HG02840 (cell line): ENCODE results near the gene ZNF845.
A peak's percentile ranks its signal among the peaks of the same experiment; 100 is the strongest.
"Not testable (repeated sequence)": the region's sequence is repeated elsewhere in the genome, so short reads cannot be mapped to it uniquely, and the experiment has no call there.

Source experiments
- ATAC-seq: cut with Tn5 transposase; IDR thresholded peaks from one replicate; pipeline ENCODE4 v1.9.1; 2021; ENCODE audit warnings: mild to moderate bottlenecking, moderate library complexity, moderate number of reproducible peaks; ENCODE audit not compliant: unreplicated experiment, low FRiP score

Gene ZNF845

DNA sequence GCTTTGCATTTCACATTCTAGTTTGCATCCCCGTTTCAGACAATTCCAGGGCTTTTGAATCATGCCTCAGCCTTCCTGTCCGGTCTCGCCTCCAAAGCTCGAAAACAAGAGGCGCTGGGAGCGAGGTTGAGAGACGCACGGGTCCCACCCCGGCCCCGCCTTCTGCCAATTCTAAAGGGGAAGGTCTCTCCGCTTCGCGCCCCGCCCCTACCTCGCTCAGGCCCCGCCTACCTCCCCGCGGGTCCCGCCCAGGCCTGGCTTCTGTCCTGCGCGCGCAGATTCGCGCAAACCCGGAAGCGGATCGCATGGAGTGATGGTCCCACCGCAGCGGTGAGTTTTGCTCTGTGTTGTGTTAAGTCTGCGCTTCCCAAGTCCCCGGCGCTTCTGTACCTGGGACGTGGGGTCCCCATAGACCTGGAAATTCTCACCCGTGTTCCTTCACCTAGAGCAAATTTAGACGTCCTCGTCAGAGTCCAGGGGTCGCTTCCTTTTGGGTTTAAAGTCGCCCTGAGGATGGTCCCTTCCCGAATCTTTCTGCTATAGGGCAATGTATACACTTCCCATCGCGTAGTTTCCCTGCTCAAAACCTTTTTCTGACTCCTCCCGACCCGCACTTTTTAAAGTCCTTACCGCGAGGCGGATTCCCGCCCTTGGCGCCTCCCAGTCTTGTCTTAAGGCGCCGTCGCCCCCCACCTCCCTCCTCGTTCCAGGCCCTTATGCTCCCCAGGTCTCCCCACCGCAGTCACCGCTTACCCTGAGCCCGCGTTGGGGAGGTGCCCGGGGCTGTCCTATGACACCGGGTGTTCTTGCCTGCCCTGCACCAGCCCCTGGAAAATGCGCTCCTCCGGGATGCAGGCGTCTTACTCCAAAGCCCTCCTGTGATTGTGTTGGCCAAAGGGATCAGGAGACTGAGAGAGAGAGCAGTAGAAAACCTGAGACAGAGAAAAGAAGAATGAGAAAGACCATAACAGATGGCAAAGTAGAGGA is at the start of gene ZNF845:
TSS of gene ZNF845 (plus strand) at position 287 of the 987 bp plus-strand sequence. CDS start 7,559 bp downstream, outside the sequence.
- ATAC-seq, result peak; percentile 97

DNA sequence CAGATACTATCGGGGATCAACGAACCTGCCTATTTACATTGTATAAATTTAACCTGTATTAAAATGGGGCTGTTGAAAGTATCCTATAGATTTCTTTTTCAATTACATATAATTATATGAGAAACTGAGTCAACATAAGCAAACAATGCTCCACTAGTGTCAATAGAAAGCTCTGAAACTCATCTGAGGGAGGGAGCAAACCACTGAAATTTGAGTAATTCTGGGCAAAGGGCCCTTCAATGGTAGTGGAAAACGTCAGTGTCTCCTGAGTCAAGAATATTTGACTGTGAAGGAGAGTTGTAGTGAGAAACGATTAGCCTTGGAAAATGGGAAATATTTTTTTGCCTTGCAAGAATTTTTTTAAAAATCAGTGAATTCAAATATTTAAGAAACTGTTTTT is 48.5 kb upstream of the ZNF845 start:
- no peak for ATAC-seq

DNA sequence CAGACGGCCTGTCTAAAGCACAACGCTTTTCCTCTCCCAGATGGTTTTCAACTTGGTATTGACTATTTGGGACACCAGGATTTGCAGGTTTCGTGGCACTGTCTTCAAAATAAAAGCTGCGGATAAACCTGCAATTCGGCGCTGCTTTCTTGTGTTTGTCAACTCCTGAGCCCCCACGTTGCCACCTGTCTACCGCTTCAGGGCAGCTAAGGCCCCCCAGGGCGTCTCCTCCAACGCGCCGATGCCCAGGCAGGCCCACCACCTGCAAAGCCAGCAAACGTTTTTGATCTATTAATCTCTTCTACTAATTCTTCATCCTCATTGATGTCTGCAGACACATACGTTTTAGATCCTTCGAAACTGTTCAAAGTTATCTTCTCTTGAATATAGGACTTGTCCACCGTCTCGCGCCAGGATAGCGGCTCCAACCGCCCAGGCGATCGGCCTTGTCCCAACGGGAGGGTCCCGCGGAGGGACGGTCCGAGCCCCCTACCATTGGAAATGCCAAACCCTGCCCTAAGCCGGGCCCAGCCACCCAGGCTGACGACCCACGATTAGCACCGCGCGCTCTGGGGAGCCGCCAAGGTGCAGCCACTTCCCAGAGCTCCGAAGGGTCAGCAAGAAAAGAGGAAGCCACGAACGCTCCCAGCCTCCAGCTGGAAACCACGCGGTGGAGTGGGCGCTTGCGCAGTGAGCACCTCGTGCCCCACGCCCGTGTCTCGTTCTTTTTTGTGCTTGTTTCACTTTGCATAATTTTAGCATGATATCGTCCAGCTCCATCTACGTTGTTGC is 42.6 kb upstream of the ZNF845 start:
- ATAC-seq, result no peak

DNA sequence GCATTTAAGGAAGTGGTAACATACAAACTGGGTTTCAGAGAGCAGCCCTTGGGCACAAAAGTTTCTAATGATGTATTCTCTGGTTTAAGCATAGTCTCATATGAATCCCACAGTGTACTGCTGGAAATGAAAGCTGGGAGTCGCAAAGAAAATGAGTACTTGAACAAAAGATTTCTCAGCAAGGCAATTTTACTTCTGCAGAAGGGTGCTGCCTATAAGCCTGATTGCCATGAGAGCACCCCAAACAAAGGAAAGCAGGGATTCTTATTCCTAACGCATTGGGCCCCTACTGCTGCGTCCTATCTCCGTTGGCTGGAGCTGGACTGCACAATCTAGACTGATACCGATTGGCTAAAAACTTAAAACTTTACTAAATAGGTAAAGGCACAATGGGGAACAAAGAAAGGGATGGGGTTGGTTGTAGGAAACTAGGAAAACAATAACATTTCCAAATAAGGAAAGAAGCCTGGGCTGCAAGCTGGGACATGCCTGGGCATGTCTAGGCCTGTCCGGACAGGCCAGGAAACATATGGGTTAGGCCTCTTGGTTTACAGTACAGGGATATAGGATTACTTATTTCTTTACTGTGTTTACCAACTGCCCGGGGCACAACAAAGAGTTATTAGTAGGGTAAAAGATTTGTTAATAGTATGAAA is 38.6 kb upstream of the ZNF845 start:
- ATAC-seq, result no peak

DNA sequence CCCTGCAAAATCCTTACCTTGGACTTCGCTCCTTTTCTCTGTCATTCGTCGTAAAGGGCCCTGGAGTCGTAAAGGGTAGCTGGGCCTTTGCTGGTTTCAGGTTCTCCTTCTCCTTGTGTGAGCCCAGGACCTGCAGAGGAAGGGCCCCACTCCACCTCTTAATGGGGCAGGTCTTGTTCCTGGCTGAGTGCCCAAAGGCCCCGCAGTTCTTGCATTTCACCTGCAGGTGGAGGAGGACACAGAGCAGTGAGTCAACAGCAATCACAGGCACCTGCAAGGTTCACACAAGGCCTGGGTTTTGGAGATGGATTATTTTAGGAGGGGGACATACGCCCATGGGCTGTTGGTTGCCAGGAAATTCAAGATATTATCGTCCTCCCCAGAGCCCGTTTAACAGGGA is 32.2 kb upstream of the ZNF845 start:
- ATAC-seq, result not testable (repeated sequence)

DNA sequence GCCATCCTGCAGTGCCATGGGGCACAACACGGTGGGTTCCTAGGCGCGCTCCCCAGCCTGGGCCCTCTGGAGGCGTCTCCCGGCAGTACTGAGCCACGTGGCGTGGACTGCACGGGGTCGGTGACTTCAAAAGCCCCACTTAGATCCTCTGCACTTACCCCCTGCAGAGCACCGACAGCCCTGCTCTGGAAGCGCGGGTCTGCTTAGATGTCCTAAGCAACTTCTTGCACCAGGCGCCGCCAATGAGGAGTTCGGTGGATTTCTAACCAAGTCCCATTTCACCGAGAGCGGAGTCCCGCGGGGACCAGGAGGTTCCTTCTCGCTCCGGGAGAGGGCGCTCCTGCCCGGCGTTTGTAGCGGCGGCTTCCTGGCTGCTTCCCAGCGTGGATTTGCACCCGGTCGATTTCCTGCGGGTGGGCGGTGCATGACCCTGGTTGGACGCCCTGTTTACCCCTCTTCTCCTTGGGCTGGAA is 25.2 kb upstream of the ZNF845 start:
- no peak for ATAC-seq

DNA sequence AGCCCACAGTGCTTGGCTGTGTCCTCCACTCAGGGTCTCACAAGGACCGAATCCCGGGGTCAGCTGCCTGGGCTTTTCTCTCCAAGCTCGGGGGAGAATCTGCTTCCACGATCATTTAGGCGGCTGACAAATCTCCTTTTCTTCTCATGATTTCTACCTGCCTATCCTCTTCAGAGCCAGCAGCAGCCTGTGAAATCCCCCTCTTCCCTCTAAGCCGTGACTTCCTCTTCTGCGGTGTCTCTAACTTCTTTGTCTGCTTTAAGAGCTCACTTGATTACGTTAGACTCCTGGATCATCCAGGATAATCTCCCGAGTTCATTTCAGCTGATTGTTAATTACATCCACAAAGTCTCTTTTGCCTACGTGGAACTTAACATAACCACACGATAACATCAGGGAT is 22.5 kb upstream of the ZNF845 start:
- ATAC-seq, result no peak

DNA sequence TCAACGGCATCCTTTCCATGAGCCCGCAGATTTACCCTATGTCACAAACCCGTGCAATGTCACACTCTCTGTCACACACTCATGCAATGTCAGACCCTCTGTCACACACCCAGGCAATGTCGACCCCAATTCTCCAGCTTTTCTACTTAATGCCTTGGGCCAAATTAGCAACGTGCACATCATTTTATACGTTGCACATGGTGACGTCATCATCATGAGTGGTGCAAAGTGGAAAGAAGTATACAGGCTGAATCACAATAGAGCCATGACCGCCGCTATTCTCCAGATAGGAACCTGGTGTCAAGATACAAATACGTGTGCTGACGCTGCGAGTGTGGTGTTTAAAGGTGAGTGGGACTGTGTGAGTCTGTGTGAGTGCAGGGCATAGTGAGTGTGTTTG is 21.7 kb upstream of the ZNF845 start:
- no peak for ATAC-seq

DNA sequence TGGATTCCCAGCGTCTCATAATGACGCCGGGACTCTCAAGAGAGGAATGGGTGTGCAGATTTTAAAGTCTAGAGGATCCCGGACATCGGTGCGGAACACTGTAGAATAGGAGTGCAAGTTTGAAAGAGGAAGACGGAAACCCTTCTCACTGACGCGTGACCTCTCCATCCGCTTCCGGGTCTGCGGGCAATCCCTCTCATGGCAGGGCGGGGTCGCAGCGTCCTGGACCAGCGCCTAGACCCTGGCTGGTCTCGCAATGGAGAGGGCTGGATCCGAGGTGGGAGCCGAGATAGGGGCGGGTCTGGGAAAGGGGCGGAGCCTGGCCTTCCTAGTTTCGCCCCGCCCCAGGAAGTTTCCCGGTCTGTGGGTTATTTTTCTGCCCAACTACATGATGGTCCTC is 4.6 kb upstream of the ZNF845 start:
- no peak for ATAC-seq

DNA sequence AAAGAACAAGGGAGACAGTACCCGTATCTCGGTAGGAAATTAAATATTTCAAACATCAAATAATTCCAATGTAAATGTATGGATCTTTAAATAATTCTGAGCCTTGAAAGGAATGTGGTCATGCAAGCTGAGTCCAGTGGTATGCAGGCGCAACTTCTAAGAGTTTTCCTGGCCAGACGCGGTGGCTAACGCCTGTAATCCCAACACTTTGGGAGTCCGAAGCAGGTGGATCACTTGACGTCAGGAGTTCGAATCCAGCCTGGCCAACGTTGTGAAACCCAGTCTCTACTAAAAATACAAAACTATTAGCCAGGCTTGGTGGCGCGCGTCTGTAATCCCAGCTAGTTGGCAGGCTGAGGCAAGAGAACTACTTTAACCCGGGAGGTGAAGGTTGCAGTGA is 1.1 kb upstream of the ZNF845 start:
- ATAC-seq, result no peak

DNA sequence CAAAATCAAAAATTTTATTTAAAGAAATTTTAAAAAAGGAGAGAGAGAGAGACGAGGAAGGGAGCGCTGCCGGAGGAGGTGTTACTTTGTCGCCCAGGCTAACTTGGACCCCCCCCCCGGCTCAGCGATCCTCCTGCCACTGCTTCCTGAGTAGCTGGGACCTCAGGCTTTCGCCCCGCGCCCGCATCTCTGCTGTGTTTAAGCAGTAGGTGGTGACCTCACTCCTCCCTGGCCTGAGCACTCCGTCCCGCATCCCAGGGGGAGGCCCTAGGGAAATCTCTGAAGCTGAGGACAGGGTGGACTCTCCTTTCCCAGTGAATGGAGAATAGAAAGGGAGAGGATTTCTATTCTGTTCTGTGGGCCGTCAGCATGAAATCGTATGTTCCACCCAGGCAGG is 485 bp upstream of the ZNF845 start:
- ATAC-seq, result no peak

DNA sequence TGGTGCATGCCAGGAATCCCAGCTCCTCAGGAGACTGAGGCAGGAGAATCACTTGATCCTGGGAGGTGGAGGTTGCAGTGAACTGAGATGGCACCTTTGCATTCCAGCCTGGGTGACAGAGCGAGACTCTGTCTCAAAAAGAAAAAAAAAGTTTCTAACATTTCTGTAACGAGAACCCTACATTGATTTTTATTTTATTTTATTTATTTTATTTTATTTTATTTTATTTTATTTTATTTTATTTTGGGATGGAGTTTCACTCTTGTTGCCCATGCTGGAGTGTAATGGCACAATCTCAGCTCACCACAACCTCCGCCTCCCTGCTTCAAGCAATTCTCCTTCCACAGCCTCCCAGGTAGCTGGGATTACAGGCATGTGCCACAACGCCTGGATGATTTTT is 10.9 kb downstream of the ZNF845 start:
- ATAC-seq, result not testable (repeated sequence)

DNA sequence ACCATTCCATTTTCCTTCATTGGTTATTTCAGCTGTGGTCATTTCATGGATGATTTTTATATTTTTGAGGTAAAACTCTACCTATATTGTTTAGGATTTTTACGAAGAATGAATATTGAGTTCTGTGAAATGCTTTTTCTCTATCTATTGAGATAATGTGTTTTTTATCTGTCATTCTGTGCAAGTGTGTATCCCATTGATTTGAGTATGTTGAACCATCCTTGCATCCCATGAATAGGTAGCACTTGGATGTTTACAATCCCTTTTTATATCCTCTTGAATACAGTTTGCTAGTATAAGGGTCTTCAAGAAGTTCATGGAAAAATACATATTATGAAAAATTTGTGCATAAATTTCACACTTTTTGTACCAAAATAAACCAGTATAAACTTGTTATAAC is 22.2 kb downstream of the ZNF845 start:
- no peak for ATAC-seq

DNA sequence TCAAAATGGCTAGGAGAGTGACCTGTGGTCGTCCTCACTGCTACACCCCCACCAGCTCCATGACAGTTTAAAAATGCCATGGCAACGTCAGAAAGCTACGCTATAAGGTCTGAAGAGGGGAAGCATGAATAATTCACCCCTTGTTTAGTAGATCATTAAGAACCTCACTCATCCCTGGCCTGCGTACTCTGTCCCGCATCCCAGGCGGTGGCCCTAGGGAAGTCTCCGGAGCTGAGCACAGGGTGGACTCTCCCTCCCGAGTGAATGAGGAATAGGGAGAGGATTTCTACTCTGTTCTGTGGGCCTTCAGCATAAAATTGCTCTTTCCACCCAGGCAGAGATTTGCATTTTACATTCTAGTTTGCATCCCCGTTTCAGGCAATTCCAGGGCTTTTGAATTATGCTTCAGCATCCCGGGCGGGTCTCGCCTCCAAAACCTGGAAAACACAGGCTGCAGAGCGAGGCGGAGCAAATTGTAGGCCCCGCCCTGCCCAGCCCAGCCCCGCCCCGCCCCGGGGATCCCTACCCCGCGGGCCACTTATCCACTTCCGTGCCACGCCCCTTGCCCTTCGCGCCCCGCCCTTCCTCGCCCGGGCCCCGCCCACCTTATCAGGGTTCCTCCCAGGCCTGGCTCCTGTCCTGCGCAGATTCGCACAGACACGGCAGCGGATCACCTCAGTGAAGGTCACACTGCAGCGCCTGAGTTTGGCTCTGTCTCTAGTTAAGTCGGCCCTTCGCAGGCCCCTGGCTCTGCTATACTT is 24.5 kb downstream of the ZNF845 start:
- no peak for ATAC-seq

DNA sequence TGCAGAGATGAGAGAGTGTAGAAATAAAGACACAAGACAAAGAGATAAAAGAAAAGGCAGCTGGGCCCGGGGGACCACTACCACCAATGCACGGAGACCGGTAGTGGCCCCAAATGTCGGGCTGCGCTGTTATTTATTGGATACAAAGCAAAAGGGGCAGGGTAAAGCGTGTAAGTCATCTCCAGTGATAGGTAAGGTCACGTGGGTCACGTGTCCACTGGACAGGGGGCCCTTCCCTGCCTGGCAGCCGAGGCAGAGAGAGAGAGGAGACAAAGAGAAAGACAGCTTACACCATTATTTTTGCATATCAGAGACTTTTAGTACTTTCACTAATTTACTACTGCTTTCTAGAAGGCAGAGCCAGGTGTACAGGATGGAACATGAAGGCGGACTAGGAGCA is 26.5 kb downstream of the ZNF845 start:
- not testable (repeated sequence) for ATAC-seq

DNA sequence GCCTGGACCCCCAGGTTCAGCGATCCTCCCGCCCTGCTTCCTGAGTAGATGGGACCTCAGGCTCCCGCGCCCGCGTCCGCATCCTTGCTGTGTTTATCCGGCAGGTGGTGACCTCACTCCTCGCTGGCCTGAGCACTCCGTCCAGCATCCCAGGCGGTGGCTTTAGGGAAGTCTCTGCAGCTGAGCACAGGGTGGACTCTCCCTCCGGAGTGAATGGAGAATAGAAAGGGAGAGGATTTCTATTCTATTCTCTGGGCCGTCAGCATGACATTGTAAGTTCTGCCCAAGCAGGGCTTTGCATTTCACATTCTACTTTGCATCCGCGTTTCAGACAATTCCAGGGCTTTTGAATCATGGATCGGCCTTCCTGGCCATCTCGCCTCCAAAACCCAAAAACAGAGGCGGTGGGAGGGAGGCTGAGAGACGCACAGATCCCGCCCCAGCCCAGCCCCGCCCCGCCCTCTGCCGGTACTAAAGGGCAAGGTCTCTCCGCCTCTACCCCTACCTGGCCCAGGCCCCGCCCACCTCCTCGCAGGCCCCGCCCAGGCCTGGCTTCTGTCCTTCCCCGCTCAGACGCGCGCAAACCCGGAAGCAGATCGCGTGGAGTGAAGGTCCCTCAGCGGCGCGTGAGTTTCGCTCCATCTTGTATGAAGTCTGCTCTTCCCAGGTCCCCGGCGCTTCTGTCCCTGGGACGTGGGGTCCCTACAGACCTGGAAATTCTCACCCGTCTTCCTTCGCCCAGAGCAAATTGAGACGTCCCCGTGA is 31.8 kb downstream of the ZNF845 start, which contains the start of gene ZNF525:
TSS of gene ZNF525 (plus strand) at position 572 of the 765 bp plus-strand sequence. CDS start 6,577 bp downstream, outside the sequence.
- peak; percentile 97 for ATAC-seq

DNA sequence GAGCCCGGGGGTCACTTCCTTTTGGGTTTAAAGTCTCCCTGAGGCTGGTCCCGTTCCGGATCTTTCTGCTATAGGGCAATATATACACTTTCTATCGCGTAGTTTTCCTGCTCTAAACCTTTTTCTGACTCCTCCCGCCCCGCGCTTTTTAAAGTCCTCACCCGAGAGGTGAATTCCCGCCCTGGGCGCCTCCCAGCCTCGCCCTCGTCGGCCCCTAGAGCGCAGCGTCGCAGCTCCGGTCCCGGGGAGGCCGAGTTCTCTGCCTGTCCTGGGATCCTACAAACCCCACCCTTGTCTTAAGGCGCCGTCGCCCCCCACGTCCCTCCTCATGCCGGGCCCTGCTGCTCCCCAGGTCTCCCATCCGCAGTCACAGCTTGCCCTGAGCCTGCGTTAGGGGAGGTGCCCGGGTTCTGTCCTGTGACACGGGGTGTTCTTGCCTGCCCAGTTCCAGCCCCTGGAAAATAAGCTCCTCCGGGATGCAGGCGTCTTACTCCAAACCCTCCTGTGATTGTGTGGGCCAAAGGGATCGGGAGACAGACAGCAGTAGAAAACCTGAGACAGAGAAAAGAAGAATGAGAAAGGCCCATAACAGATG is 32.4 kb downstream of the ZNF845 start:
- ATAC-seq, result peak; percentile 47

DNA sequence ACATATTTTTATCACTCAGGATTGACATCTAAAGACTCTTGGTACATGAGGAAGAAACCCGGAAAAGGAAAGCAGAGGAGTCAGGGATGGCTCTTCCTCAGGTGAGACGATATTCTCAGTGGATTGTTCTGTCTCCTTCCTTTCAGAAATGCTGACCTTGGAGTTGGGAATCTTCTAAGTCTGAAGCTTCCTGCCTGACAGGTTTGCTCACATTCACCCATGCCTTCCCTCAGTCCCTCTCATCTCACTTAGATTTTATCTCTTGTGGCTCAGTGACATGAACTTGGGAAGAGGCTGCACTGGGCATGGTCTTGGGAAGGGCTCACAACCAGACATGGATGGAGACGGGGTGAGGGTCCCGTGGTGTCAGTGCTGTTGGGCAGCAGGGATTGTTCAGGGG is 38.6 kb downstream of the ZNF845 start:
- ATAC-seq, result no peak

DNA sequence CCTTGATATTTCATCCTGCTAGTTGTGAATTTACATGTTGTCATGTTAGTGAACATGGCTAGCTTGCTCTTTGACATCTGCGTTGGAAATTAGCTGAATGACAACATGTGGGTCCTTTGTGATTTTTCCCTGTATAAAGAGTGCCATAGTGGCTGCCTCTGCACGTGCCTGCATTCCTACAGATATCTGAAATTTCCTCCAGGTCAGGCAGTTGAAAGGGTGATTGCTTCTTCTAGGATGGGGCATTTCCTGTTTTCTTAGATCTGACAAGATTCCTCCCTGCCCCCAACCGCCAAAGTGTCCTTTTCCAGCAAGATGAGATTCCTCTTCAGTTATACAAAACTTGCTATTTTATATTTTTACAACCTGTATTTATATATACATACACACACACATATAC is 40.7 kb downstream of the ZNF845 start:
- ATAC-seq, result no peak
